CD4-positive, alpha-beta T cell treated with Interleukin-15 for 1 hour (primary cell): ENCODE results near the gene PLXNB1.
A peak's percentile ranks its signal among the peaks of the same experiment; 100 is the strongest.
"Not testable (repeated sequence)": the region's sequence is repeated elsewhere in the genome, so short reads cannot be mapped to it uniquely, and the experiment has no call there.

Experiments
- DNase-seq: peaks from one replicate; pipeline ENCODE4 v3.0.0-alpha.2; 2020

The PLXNB1 gene

DNA sequence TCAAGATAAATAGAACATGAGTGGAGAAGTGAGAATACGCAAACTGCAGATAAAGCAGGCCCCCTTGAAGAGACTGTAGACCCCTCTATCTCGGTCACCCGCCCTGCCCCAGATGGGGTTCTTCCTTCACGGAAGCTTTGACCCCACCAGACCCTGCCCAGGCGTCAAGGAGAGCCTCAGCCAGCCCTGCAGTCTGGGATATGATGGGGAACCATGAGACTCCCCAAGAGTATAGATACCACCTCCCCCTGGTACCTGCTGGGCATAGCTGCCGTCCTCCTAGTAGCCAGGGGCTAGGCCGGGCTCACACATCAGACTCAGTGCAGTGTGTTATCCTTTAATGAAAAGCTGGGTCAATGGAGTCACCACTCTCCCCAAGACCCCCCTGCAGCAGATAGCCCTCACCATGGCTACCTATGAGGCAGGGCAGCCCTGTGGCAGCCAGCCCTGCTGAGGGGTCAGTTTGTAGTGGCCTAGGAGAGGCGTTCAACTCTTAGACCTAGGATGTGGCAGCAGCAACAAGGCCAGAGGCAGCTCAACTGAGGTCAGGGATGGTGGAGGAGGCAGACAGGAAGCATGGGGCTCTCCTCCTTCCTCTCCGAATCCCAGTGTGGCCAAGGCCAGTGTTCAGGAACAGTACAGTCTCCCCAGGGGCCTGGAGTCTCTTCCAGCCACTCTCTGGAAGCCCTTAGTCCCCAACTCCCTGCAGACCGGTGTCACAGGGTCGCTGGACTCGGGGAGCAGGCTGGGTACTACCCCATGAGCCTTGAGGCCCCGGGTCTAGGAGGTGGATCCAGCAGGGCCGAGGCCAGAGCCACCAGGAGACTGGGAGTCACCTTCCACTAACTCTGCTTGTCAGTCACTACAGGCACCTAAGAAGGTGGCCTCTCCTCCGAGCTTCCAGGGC is 26.1 kb downstream of the PLXNB1 start:
- DNase-seq = no peak

DNA sequence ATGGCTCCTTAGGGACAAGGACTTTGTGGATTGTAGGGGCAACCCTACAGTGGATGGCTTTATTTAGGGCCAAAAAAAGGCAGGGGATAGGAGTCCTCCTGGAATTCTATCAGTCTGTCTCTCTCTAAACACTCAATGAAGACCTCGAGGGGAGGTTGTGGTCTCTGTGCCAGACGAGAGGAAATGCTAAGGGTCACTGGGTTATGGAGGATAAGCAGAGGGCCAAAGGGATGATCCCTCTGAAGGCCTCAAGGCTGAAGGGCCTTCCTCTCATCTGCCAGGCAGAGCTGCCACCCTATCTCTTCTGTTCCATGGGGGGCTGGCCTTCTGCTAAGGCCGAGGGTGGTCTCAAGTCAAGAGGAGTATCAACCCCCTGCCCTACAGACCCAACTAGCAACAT is 27.0 kb downstream of the PLXNB1 start:
- DNase-seq = no peak

DNA sequence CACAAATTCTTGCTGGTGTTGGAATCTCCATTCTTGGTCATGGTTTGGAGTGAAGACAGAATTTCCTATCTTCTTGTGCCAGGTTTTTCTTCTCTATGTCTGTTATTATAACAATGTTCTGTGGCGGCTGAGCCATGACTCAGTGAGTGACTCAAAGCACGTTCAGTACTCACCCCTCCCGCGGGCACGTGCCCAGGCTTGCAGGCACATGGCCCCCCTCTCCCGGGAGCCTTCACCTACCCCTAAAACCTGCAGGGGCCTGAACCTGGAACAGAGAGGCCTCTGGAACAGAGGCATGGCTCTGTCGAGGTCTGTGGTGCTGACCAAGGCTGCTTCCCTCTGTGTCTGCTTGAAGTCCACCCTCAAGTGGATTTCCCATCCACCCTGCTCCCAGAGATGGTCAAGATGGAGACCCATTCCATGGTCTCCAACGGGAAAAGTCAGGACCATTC is 27.6 kb downstream of the PLXNB1 start:
- no peak for DNase-seq

DNA sequence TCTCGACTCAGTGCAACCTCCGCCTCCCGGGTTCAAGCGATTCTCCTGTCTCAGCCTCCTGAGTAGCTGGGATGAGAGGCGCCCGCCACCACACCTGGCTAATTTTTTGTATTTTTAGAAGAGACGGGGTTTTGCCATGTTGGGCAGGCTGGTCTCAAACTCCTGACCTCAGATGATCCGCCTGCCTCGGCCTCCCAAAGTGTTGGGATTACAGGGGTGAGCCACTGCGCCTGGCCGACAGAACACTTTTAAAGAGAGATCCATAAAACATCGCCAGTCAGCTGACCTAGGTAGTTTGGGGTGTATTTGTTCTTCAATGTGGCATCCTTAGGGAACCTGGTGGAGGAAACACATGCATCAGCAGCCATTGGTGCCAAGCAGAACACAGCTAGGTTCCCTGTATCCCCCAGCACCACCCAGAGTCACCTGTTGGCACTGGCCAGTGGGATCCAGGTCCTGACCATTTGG is 28.4 kb downstream of the PLXNB1 start:
- DNase-seq = not testable (repeated sequence)

DNA sequence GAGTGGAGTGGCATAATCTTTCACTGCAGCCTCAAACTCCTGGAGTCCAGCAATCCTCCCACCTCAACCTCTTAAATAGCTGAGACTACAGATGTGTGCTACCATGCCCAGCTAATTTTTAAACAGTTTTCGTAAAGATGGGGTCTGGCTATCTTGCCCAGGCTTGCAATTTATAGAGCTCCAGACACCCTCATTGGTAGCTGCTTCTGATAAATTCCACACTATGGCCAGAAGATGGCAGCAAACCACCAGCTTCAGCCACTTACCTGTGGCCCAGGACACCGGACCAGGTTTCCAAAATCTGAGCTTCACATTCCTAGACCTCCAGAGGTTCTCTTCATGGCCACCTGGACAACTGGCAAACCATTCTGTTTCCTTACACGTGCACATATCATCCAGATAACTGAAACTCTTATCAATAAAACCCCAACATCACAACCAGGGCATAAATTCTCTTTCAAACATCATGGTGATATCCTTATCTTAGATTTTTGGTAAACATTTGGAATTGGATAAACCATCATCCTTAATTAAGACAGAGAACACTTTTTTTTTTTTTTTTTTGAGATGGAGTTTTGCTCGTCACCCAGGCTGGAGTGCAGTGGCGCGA is 29.0 kb downstream of the PLXNB1 start:
- peak; percentile 73 for DNase-seq

DNA sequence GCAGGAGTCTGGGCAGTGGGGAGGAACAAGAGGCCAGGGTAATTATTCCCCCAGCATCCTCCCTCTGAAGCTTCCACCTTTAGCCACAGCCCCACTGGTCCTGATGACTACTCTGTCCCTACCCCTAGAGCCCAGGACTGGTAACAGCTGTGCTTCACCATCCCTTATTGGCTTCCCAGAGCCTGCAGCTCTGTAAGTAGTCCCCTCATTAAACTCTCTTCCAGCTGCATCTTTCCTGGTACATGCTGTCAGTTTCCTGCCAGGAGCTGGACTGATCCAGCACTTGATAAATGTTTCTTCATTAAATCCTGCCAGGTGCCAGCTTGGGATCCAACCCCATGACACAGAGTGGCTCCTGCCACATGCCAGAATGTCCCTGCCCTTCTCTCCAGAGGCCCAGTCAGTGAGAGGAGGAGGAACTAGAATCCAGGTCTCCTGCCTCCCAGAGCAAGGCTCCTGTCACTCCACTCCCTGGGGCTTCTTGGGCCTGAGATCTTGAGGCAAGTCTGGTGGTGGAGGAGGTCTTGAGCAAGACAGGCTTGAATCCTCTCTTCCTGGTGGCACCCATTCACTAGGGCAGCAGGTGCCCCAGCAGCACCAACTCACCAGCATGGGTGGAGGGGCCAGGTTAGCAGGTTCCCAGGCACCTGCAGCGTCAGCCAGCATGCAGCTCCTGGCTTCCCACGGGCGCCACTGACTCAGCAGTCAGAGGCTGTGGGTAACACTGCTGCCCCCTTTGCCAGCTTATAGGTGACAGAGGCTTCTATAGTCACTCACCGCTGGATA is 30.3 kb downstream of the PLXNB1 start:
- DNase-seq = no peak

DNA sequence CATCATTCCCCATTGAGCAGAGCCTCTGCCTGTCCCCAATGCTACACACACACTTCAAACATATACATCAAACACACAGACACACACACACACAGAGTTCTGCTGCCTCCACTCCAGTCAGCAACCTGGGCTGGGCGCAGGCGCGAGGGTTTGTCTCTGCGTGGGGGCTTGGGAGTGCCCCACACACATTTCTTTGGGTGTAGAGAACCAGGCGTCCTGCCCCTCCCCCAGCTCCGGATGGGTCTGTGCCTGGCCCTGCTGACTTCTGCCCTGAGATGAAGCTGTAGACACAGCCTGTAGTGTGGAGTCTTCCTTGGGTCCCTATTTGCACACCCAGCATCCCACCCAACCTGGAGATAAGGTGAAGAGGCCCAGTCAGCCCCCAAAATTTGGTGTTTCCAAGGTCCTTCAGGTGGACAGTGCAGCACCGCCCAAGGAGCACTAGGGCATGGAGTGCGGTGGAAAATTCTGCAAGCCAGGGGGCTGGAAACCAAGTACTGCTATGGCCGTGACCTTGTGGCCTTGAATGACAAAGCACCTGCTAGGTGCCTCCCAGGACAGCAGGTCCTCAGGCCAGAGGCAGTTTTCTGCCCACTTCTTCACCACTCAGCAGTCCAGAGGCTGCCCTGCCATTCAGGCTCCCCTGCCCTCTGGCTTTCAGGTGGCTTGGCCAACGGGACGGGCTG is 31.0 kb downstream of the PLXNB1 start:
- DNase-seq = no peak

DNA sequence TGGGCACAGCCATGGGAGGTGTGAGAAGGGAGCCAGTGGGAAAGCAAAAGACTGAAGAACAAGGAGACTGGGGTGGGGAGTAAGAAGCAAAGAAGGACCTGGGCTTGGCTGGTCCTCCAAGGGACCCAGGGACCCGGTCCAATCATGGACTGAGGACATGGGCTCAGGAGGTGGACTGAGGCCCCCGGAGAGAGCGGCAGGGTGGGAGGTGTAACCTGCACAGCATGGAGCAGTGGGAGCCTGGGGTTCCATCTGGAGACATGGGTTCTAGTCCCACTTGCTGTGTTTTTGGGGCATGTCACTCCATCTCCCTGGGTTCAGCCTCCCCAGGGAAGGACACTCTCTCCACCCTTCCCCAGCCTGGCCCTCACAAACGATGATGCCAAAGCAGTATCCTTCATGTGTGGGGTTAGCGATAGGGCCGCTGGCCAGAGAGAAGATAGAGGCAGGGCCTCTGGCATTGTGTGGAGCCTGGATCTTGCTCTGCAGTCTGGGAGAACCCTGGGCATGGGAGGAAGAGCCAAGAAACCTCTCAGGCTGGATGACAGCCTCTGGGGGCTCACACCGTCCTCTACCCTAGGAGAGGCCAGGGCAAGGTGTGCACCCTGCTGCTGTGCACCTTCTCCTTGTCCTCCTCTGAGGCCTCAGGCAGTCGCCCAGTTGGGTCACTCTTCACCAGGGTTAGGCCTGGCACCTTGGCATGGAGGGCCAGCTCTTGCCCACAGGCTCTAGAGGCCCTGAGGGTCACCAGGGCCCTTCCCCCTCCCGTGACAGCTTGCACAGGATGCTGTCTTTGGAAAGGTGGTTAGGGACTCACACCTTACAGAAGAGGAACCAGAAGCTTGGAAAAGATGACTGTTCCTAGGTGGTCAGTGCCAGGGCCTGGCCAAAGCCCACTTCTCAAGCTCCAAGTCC is 31.9 kb downstream of the PLXNB1 start:
- no peak for DNase-seq

DNA sequence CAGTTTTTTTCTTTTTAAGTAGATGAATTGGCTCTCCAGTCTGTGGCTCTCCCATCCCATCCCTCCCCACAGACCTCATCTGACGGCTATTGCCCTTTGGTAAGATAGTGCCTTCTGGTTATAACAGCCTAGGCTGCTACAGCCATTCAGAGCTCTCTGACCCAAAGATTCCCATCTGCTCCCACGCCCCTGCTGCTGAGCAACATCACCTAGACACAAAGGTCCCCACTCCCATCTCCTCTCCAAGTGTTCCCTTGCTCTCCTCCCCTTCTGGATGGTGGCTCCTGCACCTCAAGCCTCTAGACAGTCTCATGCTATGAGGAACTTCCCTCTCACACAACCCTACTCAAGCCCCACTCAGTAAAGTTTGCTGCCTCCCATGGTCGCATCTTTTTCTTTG is 34.2 kb downstream of the PLXNB1 start:
- no peak for DNase-seq

DNA sequence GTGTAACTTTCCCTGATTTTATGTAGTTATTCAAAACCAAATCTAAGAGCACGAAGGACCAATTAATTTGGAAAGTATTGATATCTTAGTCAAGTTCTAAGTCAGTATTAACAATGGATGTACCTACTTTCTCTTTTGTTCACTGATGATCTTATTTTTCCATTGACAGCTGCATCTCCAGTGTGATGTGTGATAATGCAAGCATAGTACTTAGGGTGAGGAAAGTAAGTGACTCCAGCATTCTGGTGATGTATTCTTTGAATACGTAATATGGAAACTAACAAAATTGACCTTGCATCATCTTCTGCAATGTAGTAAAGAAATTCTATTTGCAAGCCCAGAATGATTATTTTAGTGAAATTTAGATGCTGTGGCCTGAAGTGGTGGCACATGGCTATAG is 35.5 kb downstream of the PLXNB1 start:
- DNase-seq = no peak

DNA sequence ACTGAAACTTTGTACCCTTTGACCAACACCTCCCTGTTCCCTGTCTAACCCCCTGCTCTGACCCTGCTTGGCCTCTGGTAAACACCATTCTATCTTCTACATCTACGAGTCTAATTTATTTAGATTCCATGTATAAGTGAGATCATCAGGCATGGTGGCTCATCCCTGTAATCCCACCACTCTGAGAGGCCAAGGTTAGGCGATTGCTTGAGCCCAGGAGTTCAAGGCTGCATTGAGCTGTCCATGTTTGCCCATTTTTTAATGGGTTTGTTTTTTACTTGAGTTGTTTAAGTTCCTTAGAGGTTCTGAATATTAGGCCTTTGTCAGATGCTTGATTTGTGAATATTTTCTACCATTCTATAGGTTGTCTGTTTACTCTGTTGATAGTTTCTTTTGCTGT is 40.9 kb downstream of the PLXNB1 start:
- DNase-seq = no peak

DNA sequence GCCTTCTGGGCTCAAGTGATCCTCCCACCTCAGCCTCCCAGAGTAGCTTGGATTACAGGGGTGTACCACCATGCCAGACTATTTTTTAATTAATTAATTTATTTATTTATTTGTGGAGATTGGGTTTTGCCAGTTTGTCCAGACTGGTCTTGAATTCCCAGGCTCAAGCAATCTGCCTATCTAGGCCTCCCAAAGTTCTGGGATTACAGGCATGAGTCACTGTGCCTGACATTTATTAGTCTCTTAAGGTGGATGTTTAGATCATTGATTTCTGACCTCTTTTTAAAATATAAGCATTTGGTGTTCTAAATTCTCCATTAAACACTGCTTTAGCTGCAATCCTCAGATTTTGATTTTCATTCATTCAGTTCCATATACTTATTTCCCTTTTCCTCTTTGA is 42.3 kb downstream of the PLXNB1 start:
- DNase-seq = no peak

DNA sequence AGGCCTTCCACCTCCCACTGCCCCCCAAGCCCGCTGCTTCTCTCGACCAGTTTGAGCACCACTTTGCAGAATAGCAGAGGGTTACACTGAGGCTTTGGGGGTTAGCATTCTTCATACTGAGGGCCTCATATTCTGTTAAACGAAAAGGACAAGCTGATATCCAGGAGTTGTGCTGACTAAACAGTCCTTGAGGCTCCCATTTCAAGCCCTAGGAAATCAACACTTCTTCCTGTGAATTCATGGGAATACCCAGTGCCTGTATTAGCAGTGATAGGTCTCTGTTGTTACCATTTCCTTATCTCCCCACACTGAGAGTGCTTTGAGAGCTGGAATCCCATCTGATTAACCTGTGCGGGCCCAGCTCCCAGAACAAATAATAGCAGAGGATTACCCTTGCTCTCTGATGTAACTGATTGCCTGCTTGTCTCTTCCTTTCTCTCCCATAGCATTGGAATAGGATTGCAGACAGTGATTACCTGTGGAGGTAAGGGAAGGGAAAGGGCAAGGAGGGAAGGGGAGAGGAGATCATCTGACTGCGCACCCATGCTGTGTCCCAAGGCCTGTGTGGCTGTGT is 56.9 kb downstream of the PLXNB1 start:
- DNase-seq = no peak

DNA sequence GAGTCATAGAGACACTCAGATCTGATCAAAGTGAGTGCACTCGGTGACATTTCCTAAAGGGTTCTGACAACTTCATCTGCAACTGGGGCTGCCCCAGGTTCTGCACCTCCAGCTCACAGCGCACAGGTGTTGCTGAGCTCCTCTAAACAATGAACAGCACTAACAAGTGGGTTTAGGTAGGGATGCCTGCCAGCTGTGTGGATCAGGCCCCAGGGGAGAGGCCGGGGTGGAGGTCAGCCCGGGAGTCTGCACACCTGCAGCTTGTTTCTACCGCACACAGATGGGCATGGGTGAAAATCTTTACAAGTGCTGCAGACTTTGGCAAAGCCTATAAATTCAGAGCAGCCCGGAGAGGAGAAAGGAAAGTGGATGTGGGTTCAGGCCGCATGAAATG is 57.5 kb downstream of the PLXNB1 start:
- DNase-seq = no peak

DNA sequence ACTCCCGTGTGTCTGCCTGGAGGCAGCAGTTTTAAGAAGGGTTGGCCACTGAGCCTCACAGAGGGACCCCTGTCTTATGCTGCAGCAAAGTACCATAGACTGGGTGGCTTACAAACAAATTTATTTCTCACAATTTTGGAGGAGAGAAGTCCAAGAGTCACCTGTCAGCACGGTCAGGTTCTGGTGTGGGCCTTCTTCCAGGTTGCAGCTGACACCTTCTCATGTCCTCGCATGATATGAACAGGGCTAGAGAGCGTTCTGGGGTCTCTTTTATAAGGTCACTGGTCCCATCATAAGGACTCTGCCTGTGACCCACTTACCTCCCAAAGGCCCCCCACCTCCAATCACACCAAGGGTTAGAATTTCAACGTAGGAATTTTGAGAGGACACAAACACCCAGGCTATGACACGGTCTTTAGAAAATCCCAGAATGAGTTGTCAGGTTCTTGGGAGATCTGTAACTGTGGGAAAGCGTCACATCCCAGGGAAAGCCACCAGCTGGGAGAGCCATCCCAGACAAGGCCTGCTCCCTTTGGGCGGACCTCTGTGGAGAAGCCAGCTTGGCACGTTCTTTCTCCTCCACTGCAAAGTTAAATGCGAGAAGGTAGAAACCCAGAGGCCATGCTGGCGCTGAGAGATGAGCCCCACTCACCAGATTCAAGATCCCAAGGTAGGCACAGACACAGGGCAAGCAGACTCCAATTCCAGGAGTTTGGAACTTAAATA is 58.1 kb downstream of the PLXNB1 start, which contains the start of gene FBXW12:
Gene FBXW12 (plus strand): TSS at position 569 of the 726 bp plus-strand sequence. CDS start 549 bp downstream, outside the sequence.
- no peak for DNase-seq

DNA sequence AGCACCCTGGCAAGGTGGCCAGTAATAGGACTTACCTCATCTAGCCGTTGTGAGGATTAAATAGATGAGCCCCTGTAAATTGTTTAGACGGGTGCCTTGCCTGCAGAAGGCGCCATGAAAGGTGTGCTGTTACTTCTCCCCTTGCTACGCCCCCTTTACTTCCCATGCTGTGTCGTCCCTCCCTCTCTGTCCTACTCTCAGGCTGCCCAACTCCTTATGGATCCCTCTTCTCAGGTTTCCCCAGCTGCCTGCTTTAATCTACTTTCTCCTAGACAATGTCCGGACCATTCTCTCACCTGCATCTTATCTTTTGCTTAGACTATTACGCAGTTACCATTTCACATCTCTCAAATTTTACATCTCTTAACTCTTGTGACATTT is 59.6 kb downstream of the PLXNB1 start:
- no peak for DNase-seq

DNA sequence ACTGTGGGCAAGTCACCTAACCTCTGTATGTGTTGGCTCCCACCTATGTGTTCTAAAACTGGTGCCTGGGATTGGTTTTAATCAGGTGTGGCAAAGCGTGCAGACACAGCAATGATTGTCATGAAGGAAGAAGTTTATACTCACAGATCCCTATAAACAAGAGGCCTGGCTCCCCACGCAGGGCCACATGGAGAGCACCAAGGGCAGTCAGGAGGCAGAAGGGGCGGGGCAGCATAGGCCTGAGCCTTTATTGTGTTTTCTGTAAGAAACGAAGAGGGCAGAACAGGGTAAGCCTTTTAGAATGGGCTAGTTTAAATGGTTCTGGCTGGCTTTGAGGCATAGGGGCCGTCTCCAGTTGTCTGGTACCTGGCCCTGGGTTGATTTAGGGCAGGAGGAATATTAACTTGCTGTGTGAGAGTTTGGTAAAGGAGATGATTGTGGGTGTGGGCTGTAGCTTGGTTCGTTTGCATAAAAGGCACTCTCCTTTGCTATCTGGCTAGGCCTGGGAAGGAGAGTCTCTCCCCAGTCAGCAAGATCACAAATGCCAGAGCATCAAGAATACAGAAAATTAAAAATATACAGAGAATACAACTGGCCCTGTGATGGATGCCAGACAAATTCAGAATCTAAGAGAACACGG is 60.1 kb downstream of the PLXNB1 start:
- DNase-seq = no peak

DNA sequence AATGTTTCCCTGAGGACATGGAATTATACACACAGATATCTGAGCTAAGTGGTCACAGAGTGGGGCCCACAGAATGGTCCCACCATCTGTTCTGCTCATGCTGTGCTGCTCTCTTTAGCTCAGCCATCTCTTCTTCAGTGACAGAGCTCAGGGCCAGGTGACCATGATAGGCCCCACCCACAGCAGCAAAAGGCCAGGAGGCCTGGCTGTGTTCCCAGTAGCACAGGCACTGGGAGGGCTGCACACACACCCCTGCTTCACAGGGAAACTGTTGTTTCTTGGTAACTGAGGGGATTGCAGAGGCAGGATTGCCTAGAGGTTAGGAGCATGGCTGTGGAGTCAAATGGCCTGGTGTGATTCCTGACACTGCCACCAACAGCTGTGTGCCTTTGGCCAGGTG is 62.7 kb downstream of the PLXNB1 start:
- DNase-seq = no peak

DNA sequence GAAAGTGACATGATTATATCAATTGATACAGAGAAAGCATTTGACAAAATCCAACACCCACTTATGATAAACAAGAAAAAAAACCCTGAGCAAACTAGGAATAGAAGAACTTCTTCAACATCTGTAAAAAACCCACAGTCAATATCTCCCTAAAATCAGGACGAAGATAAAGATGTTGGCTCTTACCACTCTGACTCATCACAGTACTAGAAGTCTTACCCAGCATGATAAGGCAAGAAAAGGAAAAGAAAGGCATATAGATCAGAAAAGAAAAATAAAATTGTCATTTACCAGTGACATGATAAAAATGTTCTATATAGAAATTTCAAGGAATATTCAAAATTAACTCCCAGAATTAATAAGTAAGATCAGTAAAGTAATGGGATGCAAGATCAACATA is 65.0 kb downstream of the PLXNB1 start:
- no peak for DNase-seq

DNA sequence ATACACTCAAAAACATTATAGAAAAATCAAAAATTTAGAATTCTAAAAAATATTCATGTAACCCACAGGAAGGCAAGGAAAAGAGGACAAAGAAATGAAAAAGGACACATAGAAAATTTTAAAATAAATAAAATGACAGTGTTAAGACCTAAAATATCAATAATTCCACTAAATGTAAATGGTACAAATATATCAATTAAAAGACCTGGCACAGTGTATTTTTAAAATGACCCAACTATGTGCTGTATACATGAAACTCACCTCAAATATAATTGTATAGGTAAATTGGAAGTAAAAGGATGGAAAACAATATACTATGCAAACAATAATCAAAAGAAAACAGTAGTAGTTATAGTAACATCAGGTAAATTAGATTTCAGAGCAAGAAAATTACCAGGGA is 68.0 kb downstream of the PLXNB1 start:
- no peak for DNase-seq
